Measurements from ENCODE around the gene SPRR2E. TPM values are rescaled to one million over a fixed set of nuclear protein-coding genes. Genes with fewer than 3 reads are reported as not detected.
"Not testable (repeated sequence)": the region's sequence is repeated elsewhere in the genome, so short reads cannot be mapped to it uniquely, and the experiment has no call there.

SPRR2E gene
- total RNA-seq, 2 experiments from 2014 or later: not detected

GRCh38 chr1:153113416-153113815 lies 19.1 kb upstream of the SPRR2E start, which contains the start of gene SPRR2F:
SPRR2F (minus strand) TSS chr1:153113516; CDS start chr1:153112733, 783 bp downstream.
- ChIA-PET POLR2A (no interaction called here), CTCF (ENCODE audit: unreplicated experiment) (no interaction called here)
- no TSS peak for BruUV-seq (replicated peaks)
- Histone ChIP-seq H3K4me3 (ENCODE audit: low read depth, low read length, poor library complexity, severe bottlenecking) (no peak within 1 kb of the TSS), H3K9me3 (ENCODE audit: low read length) (no peaks in the 10 kb centered on the region), H2AFZ (ENCODE audit: low read length) (no peak within 1 kb of the TSS), H4K20me1 (ENCODE audit: insufficient read depth, low read length) (no peaks in the 10 kb centered on the region), H3K9me2 (ENCODE audit: insufficient read depth, low read length) (no peaks in the 10 kb centered on the region), H3K79me2 (ENCODE audit: insufficient read depth, low read depth, low read length) (no peaks in the 10 kb centered on the region), H3K4me2 (ENCODE audit: low read length) (no peak within 1 kb of the TSS), H3K27ac (ENCODE audit: low read depth, low read length, poor library complexity, severe bottlenecking) (no peak within 1 kb of the TSS), H3K4me1 (ENCODE audit: insufficient read depth, low read length, poor library complexity, severe bottlenecking) (no peaks in the 10 kb centered on the region), H3K36me3 (ENCODE audit: insufficient read depth, low read length) (no peaks in the 10 kb centered on the region)
- TF ChIP-seq EZH2phosphoT487 (IDR thresholded peaks at IDR 0.05; ENCODE audit: borderline replicate concordance, low read depth, low read length) (no peak), CTCF (conservative IDR thresholded peaks at IDR 0.05; ENCODE audit: low read length) (no peak)
- intact Hi-C loops (cut with micrococcal nuclease; ENCODE audit: unreplicated experiment): no loop called here
- no peak for DNase-seq (ENCODE audit: low spot score)

GRCh38 chr1:153112454-153112853 lies 18.1 kb upstream of the SPRR2E start:
- H2AFZ ChIP-seq (ENCODE audit: low read length); intact Hi-C loops (cut with micrococcal nuclease; ENCODE audit: unreplicated experiment); CTCF ChIA-PET (ENCODE audit: unreplicated experiment); H3K4me3 ChIP-seq (ENCODE audit: low read depth, low read length, poor library complexity, severe bottlenecking); DNase-seq (ENCODE audit: low spot score); H3K4me2 ChIP-seq (ENCODE audit: low read length); H3K4me1 ChIP-seq (ENCODE audit: insufficient read depth, low read length, poor library complexity, severe bottlenecking); BruUV-seq (replicated peaks); POLR2A ChIA-PET; H3K9me2 ChIP-seq (ENCODE audit: insufficient read depth, low read length); H3K79me2 ChIP-seq (ENCODE audit: insufficient read depth, low read depth, low read length); H4K20me1 ChIP-seq (ENCODE audit: insufficient read depth, low read length); H3K9me3 ChIP-seq (ENCODE audit: low read length); H3K36me3 ChIP-seq (ENCODE audit: insufficient read depth, low read length); H3K27ac ChIP-seq (ENCODE audit: low read depth, low read length, poor library complexity, severe bottlenecking): not testable (repeated sequence)

GRCh38 chr1:153100245-153100644 lies 5.9 kb upstream of the SPRR2E start:
- no peak for DNase-seq (ENCODE audit: low spot score)
- H3K9me2 ChIP-seq (ENCODE audit: insufficient read depth, low read length): no peaks in the 10 kb centered on the region
- H3K27ac ChIP-seq (ENCODE audit: low read depth, low read length, poor library complexity, severe bottlenecking): no peak overlapping the region
- H3K9me3 ChIP-seq (ENCODE audit: low read length): no peaks in the 10 kb centered on the region
- H3K4me1 ChIP-seq (ENCODE audit: insufficient read depth, low read length, poor library complexity, severe bottlenecking): no peaks in the 10 kb centered on the region
- ChIA-PET CTCF (ENCODE audit: unreplicated experiment) (no interaction called here), POLR2A (no interaction called here)
- TF ChIP-seq CTCF (conservative IDR thresholded peaks at IDR 0.05; ENCODE audit: low read length): no peak
- no peak for TF ChIP-seq EZH2phosphoT487 (IDR thresholded peaks at IDR 0.05; ENCODE audit: borderline replicate concordance, low read depth, low read length)
- BruUV-seq (replicated peaks): no TSS peak
- no peaks in the 10 kb centered on the region for H4K20me1 ChIP-seq (ENCODE audit: insufficient read depth, low read length)
- H3K79me2 ChIP-seq (ENCODE audit: insufficient read depth, low read depth, low read length): no peaks in the 10 kb centered on the region
- H3K36me3 ChIP-seq (ENCODE audit: insufficient read depth, low read length): no peaks in the 10 kb centered on the region
- H3K4me3 ChIP-seq (ENCODE audit: low read depth, low read length, poor library complexity, severe bottlenecking): no peak overlapping the region
- intact Hi-C loops (cut with micrococcal nuclease; ENCODE audit: unreplicated experiment): no loop called here
- H2AFZ ChIP-seq (ENCODE audit: low read length): no peak overlapping the region
- H3K4me2 ChIP-seq (ENCODE audit: low read length): no peak overlapping the region
